ENCODE data around the gene VPS25. TPM values are rescaled to one million over a fixed set of nuclear protein-coding genes. Genes with fewer than 3 reads are reported as not detected.

VPS25 gene
- polyA plus RNA-seq, 3 donors: 71.3 to 125 (median 104) TPM

DNA sequence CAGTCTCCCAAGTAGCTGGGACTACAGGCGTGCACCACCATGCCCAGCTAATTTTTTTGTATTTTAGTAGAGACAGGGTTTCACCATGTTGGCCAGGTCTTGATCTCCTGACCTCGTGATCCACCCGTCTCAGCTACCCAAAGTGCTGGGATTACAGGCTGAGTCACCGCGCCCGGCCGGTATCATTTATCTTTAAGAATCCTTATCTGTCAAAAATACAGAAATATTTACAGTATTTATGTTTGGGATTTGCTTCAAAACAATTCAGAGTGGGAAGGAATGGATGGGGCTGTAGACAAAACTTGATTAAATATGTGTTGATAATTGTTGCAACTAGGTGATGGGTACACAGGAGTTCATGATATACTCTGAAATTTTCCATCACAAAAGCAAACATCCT, 47.9 kb downstream of the VPS25 start:
- peaks cover 10% of the 10 kb centered on the region for H3K4me1 Mint-ChIP-seq
- Histone ChIP-seq H3K36me3 (replicated peaks in 1 of 2; ENCODE audit: control insufficient read depth in 1 of 2, insufficient read depth in 2 of 2, low read length in 2 of 2) (peaks cover 52 to 62% of the 10 kb centered on the region in 2 donors), H3K4me3 (replicated peaks in 1 of 3; ENCODE audit: low read depth in 2 of 3, low read length in 3 of 3) (no peak overlapping the region), H3K4me1 (ENCODE audit: control insufficient read depth in 1 of 2, insufficient read depth in 2 of 2, low read length in 2 of 2) (peaks cover 10 to 19% of the 10 kb centered on the region in 2 donors), H3K4me2 (replicated peaks; ENCODE audit: extremely low read depth, low read length, poor library complexity, severe bottlenecking) (no peak overlapping the region), H2AFZ (ENCODE audit: insufficient read depth, low read depth, low read length, poor library complexity, severe bottlenecking) (no peak overlapping the region), H3K9me3 (replicated peaks in 1 of 2; ENCODE audit: control insufficient read depth in 1 of 2, insufficient read depth in 1 of 2, low read length in 2 of 2) (no peaks in the 10 kb centered on the region), H3K27me3 (ENCODE audit: control insufficient read depth in 2 of 2, insufficient read depth in 2 of 2, low read length in 2 of 2) (no peaks in the 10 kb centered on the region), H4K20me1 (ENCODE audit: insufficient read depth, low read length) (peaks cover 9% of the 10 kb centered on the region), H3K27ac (ENCODE audit: low read depth in 1 of 2, low read length in 2 of 2) (no peak overlapping the region), H3K79me2 (ENCODE audit: insufficient read depth, low read length) (peaks cover 34% of the 10 kb centered on the region), H3K9ac (ENCODE audit: insufficient read depth, low read length, poor library complexity, severe bottlenecking) (no peak overlapping the region)
- no peak overlapping the region for H3K4me3 Mint-ChIP-seq
- intact Hi-C loops (cut with micrococcal nuclease): loop anchor here in 1 of 2 donors (5.0 kb wide), 1 partner anchor 49 kb away; the partner anchor contains the start of gene VPS25
- H3K9me3 Mint-ChIP-seq: peaks cover 0 to 2% (median 0%) of the 10 kb centered on the region in 7 donors
- TF ChIP-seq, protein P1, sequence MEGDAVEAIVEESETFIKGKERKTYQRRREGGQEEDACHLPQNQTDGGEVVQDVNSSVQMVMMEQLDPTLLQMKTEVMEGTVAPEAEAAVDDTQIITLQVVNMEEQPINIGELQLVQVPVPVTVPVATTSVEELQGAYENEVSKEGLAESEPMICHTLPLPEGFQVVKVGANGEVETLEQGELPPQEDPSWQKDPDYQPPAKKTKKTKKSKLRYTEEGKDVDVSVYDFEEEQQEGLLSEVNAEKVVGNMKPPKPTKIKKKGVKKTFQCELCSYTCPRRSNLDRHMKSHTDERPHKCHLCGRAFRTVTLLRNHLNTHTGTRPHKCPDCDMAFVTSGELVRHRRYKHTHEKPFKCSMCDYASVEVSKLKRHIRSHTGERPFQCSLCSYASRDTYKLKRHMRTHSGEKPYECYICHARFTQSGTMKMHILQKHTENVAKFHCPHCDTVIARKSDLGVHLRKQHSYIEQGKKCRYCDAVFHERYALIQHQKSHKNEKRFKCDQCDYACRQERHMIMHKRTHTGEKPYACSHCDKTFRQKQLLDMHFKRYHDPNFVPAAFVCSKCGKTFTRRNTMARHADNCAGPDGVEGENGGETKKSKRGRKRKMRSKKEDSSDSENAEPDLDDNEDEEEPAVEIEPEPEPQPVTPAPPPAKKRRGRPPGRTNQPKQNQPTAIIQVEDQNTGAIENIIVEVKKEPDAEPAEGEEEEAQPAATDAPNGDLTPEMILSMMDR (IDR thresholded peaks at IDR 0.05): no peak
- H3K27ac Mint-ChIP-seq: no peak overlapping the region
- no peak for DNase-seq
- peaks cover 0 to 2% (median 0%) of the 10 kb centered on the region in 3 donors for H3K27me3 Mint-ChIP-seq (ENCODE audit: low read depth in 3 of 3)
- H3K36me3 Mint-ChIP-seq: peaks cover 48 to 65% of the 10 kb centered on the region in 2 donors
- no CpG with 5 or more reads among the region's 7 CpGs for WGBS (ENCODE audit: insufficient coverage)

DNA sequence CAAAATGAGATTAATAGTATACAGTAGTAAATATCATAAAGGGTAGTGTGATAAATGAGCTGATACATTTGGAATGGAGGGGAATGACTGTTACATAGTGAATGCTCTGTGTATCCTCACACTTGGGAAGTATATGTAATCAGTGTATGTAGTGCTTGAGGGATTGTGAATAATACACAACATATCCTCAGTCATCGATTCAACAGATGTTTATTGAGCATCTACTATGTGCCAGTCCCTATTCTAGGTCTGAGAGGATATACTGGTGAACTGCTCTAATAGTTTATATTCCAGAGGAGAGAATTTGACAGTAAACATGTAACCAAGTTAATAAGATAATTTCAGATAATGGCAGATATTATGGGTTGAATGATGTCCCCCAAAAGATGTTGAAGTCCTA, 54.2 kb downstream of the VPS25 start:
- H3K4me1 ChIP-seq (ENCODE audit: control insufficient read depth in 1 of 2, insufficient read depth in 2 of 2, low read length in 2 of 2): peaks cover 11 to 23% of the 10 kb centered on the region in 2 donors
- no peaks in the 10 kb centered on the region for H3K9me3 ChIP-seq (replicated peaks in 1 of 2; ENCODE audit: control insufficient read depth in 1 of 2, insufficient read depth in 1 of 2, low read length in 2 of 2)
- H3K4me3 Mint-ChIP-seq: no peak overlapping the region
- H3K9ac ChIP-seq (ENCODE audit: insufficient read depth, low read length, poor library complexity, severe bottlenecking): no peak overlapping the region
- peaks cover 9 to 10% (median 10%) of the 10 kb centered on the region in 3 donors for H3K27me3 Mint-ChIP-seq (ENCODE audit: low read depth in 3 of 3)
- no peaks in the 10 kb centered on the region for H3K27me3 ChIP-seq (ENCODE audit: control insufficient read depth in 2 of 2, insufficient read depth in 2 of 2, low read length in 2 of 2)
- no peaks in the 10 kb centered on the region for H3K36me3 ChIP-seq (replicated peaks in 1 of 2; ENCODE audit: control insufficient read depth in 1 of 2, insufficient read depth in 2 of 2, low read length in 2 of 2)
- DNase-seq: no peak
- H3K27ac ChIP-seq (ENCODE audit: low read depth in 1 of 2, low read length in 2 of 2): no peak overlapping the region
- H3K79me2 ChIP-seq (ENCODE audit: insufficient read depth, low read length): peaks cover 17% of the 10 kb centered on the region
- H2AFZ ChIP-seq (ENCODE audit: insufficient read depth, low read depth, low read length, poor library complexity, severe bottlenecking): no peak overlapping the region
- no CpG with 5 or more reads among the region's 1 CpG for WGBS (ENCODE audit: insufficient coverage)
- H3K9me3 Mint-ChIP-seq: peaks cover 0 to 4% (median 0%) of the 10 kb centered on the region in 7 donors
- no peaks in the 10 kb centered on the region for H4K20me1 ChIP-seq (ENCODE audit: insufficient read depth, low read length)
- H3K4me2 ChIP-seq (replicated peaks; ENCODE audit: extremely low read depth, low read length, poor library complexity, severe bottlenecking): no peak overlapping the region
- no peak overlapping the region for H3K27ac Mint-ChIP-seq
- peaks cover 14% of the 10 kb centered on the region for H3K4me1 Mint-ChIP-seq
- TF ChIP-seq, protein P1 (IDR thresholded peaks at IDR 0.05): no peak
- H3K36me3 Mint-ChIP-seq: peaks cover 0 to 3% of the 10 kb centered on the region in 2 donors
- intact Hi-C loops (cut with micrococcal nuclease): no loop called here
- no peak overlapping the region for H3K4me3 ChIP-seq (replicated peaks in 1 of 3; ENCODE audit: low read depth in 2 of 3, low read length in 3 of 3)

Small RNA genes lying within 50 kb of the gene (small RNA-seq; reads per million reads assigned to genes)
- not detected for gene HMGN2P15 (ENCODE audit: insufficient read length, low read depth)
- gene MIR6781 (ENCODE audit: insufficient read length, low read depth): not detected

Other genes starting within 250 kb of the VPS25 start
- 10 to 100 TPM; 10.4 to 32.9 (median 24.9) TPM for gene NAGLU, start 237.2 kb upstream of the VPS25 start, polyA plus RNA-seq
- under 1 TPM; 0.19 to 0.72 (median 0.27) TPM for gene HSD17B1, start 220.5 kb upstream of the VPS25 start, polyA plus RNA-seq
- 10 to 100 TPM; 52.6 to 63.8 (median 57.9) TPM for gene COASY, start 211.3 kb upstream of the VPS25 start, polyA plus RNA-seq
- gene MLX, start 206.3 kb upstream of the VPS25 start, polyA plus RNA-seq: 100 to 1,000 TPM in 1 of 3 donors, 10 to 100 TPM in 2; 61.4 to 106 (median 63.5) TPM
- 1 to 10 TPM in 1 of 3 donors, not detected in 2; 1.2 TPM for gene PSMC3IP, start 195.7 kb upstream of the VPS25 start, polyA plus RNA-seq
- 10 to 100 TPM; 34.0 to 69.9 (median 69.9) TPM for gene RETREG3, start 164.1 kb upstream of the VPS25 start, polyA plus RNA-seq
- gene TUBG1, start 163.8 kb upstream of the VPS25 start, polyA plus RNA-seq: 10 to 100 TPM in 2 of 3 donors, 1 to 10 TPM in 1; 7.5 to 17.4 (median 10.2) TPM
- 1 to 10 TPM in 1 of 3 donors, under 1 TPM in 2; 0.31 to 7.3 (median 0.47) TPM for gene TUBG2, start 114.2 kb upstream of the VPS25 start, polyA plus RNA-seq
- gene PLEKHH3, start 96.5 kb upstream of the VPS25 start, polyA plus RNA-seq: under 1 TPM; 0.38 to 0.43 (median 0.41) TPM
- under 1 TPM in 2 of 3 donors, not detected in 1; 0.13 to 0.37 TPM for gene CCR10, start 91.6 kb upstream of the VPS25 start, polyA plus RNA-seq
- gene CNTNAP1, start 90.9 kb upstream of the VPS25 start, polyA plus RNA-seq: under 1 TPM in 2 of 3 donors, not detected in 1; 0.23 to 0.24 TPM
- 100 to 1,000 TPM in 1 of 3 donors, 10 to 100 TPM in 2; 12.3 to 169 (median 17.8) TPM for gene EZH1, start 28.4 kb upstream of the VPS25 start, polyA plus RNA-seq
- not detected for gene RAMP2, start 12.2 kb upstream of the VPS25 start, polyA plus RNA-seq
- gene WNK4, start 7.2 kb downstream of the VPS25 start, polyA plus RNA-seq: not detected
- gene COA3, start 25.3 kb downstream of the VPS25 start, polyA plus RNA-seq: 100 to 1,000 TPM in 2 of 3 donors, 10 to 100 TPM in 1; 21.5 to 171 (median 156) TPM
- gene CNTD1, start 25.4 kb downstream of the VPS25 start, polyA plus RNA-seq: not detected
- gene BECN1, start 50.8 kb downstream of the VPS25 start, polyA plus RNA-seq: 100 to 1,000 TPM in 1 of 3 donors, 10 to 100 TPM in 2; 68.1 to 105 (median 91.8) TPM
- 100 to 1,000 TPM in 2 of 3 donors, 10 to 100 TPM in 1; 61.9 to 137 (median 124) TPM for gene PSME3, start 59.9 kb downstream of the VPS25 start, polyA plus RNA-seq
- gene AOC2, start 71.1 kb downstream of the VPS25 start, polyA plus RNA-seq: 1 to 10 TPM in 1 of 3 donors, under 1 TPM in 1, not detected in 1; 0.09 to 1.6 TPM
- under 1 TPM in 1 of 3 donors, not detected in 2; 0.85 TPM for gene AOC3, start 77.8 kb downstream of the VPS25 start, polyA plus RNA-seq
- not detected for gene G6PC1, start 127.3 kb downstream of the VPS25 start, polyA plus RNA-seq
- 10 to 100 TPM; 14.4 to 31.8 (median 17.4) TPM for gene AARSD1, start 191.0 kb downstream of the VPS25 start, polyA plus RNA-seq
- gene PTGES3L, start 206.6 kb downstream of the VPS25 start, polyA plus RNA-seq: under 1 TPM in 1 of 3 donors, not detected in 2; 0.32 TPM
- gene RUNDC1, start 207.1 kb downstream of the VPS25 start, polyA plus RNA-seq: 10 to 100 TPM in 1 of 3 donors, 1 to 10 TPM in 2; 7.5 to 10.3 (median 9.9) TPM
- gene RPL27, start 225.0 kb downstream of the VPS25 start, polyA plus RNA-seq: 1,000 to 10,000 TPM; 1,073 to 2,156 (median 1,232) TPM
- gene IFI35, start 233.3 kb downstream of the VPS25 start, polyA plus RNA-seq: 100 to 1,000 TPM in 2 of 3 donors, 10 to 100 TPM in 1; 76.9 to 152 (median 106) TPM
- 10 to 100 TPM; 12.7 to 39.5 (median 38.0) TPM for gene VAT1, start 248.9 kb downstream of the VPS25 start, polyA plus RNA-seq

Data from CD14-positive monocyte (primary cell).